SU-DHL-6 (cell line): ENCODE measurements around the gene FASTKD2.

ENCODE experiments used
- H2AFZ ChIP-seq: fragments of 200-600 bp; sonication (generic); 2 replicates; pipeline ENCODE4 v1.6.1; 2014; ENCODE audit warnings: low read depth, mild to moderate bottlenecking, moderate library complexity, mixed read lengths, antibody characterized with exemption, low read length; ENCODE audit not compliant: severe bottlenecking
- H3F3A ChIP-seq: fragments of 200-600 bp; shearing (Covaris generic); 2 replicates; pipeline ENCODE4 v1.6.0; 2016; ENCODE audit warnings: antibody characterized with exemption, mild to moderate bottlenecking; ENCODE audit not compliant: insufficient read depth
- H3K27ac ChIP-seq: fragments of 200-600 bp; sonication (generic); 2 replicates; pipeline ENCODE4 v1.5.1; 2016; ENCODE audit warnings: low read depth, mild to moderate bottlenecking, low read length, moderate library complexity, mixed read lengths
- H3K27me3 ChIP-seq: fragments of 200-600 bp; sonication (generic), shearing (Covaris generic); 2 replicates; pipeline ENCODE4 v1.6.0; 2014; ENCODE audit warnings: mild to moderate bottlenecking, low read length
- H3K36me3 ChIP-seq: fragments of 200-600 bp; sonication (generic); 2 replicates; pipeline ENCODE4 v1.6.1; 2014; ENCODE audit warnings: mild to moderate bottlenecking, low read length, mixed read lengths
- H3K4me2 ChIP-seq: fragments of 300-600, 200-600 bp; shearing (Covaris generic), sonication (generic); 2 replicates; pipeline ENCODE4 v1.6.0; 2014; ENCODE audit warnings: low read length, low read depth, mild to moderate bottlenecking; ENCODE audit not compliant: poor library complexity, severe bottlenecking
- H3K4me3 ChIP-seq: fragments of 200-600 bp; sonication (generic); 2 replicates; pipeline ENCODE4 v1.5.1; 2014; ENCODE audit warnings: antibody characterized with exemption, low read length, mild to moderate bottlenecking, mixed read lengths; ENCODE audit not compliant: insufficient read depth, poor library complexity, severe bottlenecking
- H3K79me2 ChIP-seq: fragments of 200-600 bp; sonication (generic); 2 replicates; pipeline ENCODE4 v1.6.1; 2014; ENCODE audit warnings: mild to moderate bottlenecking, low read length, moderate library complexity; ENCODE audit not compliant: insufficient read depth
- H3K9ac ChIP-seq: fragments of 200-600 bp; sonication (generic); 2 replicates; pipeline ENCODE4 v1.7.0; 2014; ENCODE audit warnings: mild to moderate bottlenecking, low read length
- H3K9me2 ChIP-seq: fragments of 200-600 bp; sonication (generic); replicated peaks from 2 replicates; pipeline ENCODE4 v1.6.1; 2014; ENCODE audit warnings: low read length; ENCODE audit not compliant: insufficient read depth
- H3K9me3 ChIP-seq: fragments of 200-600 bp; sonication (generic); 2 replicates; pipeline ENCODE4 v1.6.1; 2014; ENCODE audit warnings: low read length, mixed read lengths; ENCODE audit not compliant: insufficient read depth
- H4K20me1 ChIP-seq: fragments of 200-600 bp; sonication (generic); 2 replicates; pipeline ENCODE4 v1.6.1; 2014; ENCODE audit warnings: low read depth, mild to moderate bottlenecking, antibody characterized with exemption, low read length, moderate library complexity, mixed read lengths
- CTCF ChIP-seq: fragments of 200-600 bp; sonication (generic); IDR thresholded peaks from one replicate; pipeline ENCODE4 v1.5.1; 2017; ENCODE audit warnings: antibody characterized with exemption, mild to moderate bottlenecking, low read length, moderate library complexity; ENCODE audit not compliant: insufficient read depth, poor library complexity, severe bottlenecking
- EZH2phosphoT487 ChIP-seq: fragments of 200-600 bp; sonication (generic), shearing (Covaris generic); conservative IDR thresholded peaks from 2 replicates; pipeline ENCODE4 v1.6.1; 2018; ENCODE audit warnings: mild to moderate bottlenecking, antibody characterized with exemption, low read length, moderate library complexity, mixed read lengths

The FASTKD2 gene

GRCh38 chr2:206824087-206824618, 58.7 kb downstream of the FASTKD2 start:
- H3K4me3 ChIP-seq = no peak overlapping the region
- H2AFZ ChIP-seq = no peak overlapping the region
- H3K27me3 ChIP-seq = no peaks in the 10 kb centered on the region
- H3K9me3 ChIP-seq = no peaks in the 10 kb centered on the region
- no peaks in the 10 kb centered on the region for H3K9me2 ChIP-seq
- no peaks in the 10 kb centered on the region for H3K36me3 ChIP-seq
- H4K20me1 ChIP-seq = no peaks in the 10 kb centered on the region
- H3F3A ChIP-seq = no peaks in the 10 kb centered on the region
- no peak overlapping the region for H3K27ac ChIP-seq
- no peak overlapping the region for H3K4me2 ChIP-seq
- no peak for TF ChIP-seq EZH2phosphoT487
- no peak for TF ChIP-seq CTCF
- no peak overlapping the region for H3K9ac ChIP-seq
- no peaks in the 10 kb centered on the region for H3K79me2 ChIP-seq

- Histone ChIP-seq H3K79me2 (no peaks in the 10 kb centered on the region), H3K4me3 (no peak overlapping the region), H3K9ac (no peak overlapping the region), H3F3A (no peaks in the 10 kb centered on the region), H3K36me3 (no peaks in the 10 kb centered on the region), H3K9me2 (no peaks in the 10 kb centered on the region), H2AFZ (no peak overlapping the region), H3K9me3 (no peaks in the 10 kb centered on the region), H3K27me3 (no peaks in the 10 kb centered on the region), H3K4me2 (no peak overlapping the region), H3K27ac (no peak overlapping the region), H4K20me1 (no peaks in the 10 kb centered on the region)
- TF ChIP-seq EZH2phosphoT487 (no peak), CTCF (no peak)
These were observed 59.6 kb downstream of the FASTKD2 start for GRCh38 chr2:206824993-206825392.

- H3K9me3 ChIP-seq = peaks cover 5% of the 10 kb centered on the region; the same call in 1 of the 2 replicates
- H3K9me2 ChIP-seq = no peaks in the 10 kb centered on the region
- H3K4me3 ChIP-seq = no peak overlapping the region
- H3K4me2 ChIP-seq = no peak overlapping the region
- no peak for TF ChIP-seq CTCF
- no peak overlapping the region for H2AFZ ChIP-seq
- H4K20me1 ChIP-seq = no peaks in the 10 kb centered on the region
- no peak overlapping the region for H3K9ac ChIP-seq
- H3K79me2 ChIP-seq = no peaks in the 10 kb centered on the region
- no peaks in the 10 kb centered on the region for H3K27me3 ChIP-seq
- no peaks in the 10 kb centered on the region for H3F3A ChIP-seq
- no peak overlapping the region for H3K27ac ChIP-seq
- H3K36me3 ChIP-seq = no peaks in the 10 kb centered on the region
These were observed 66.1 kb downstream of the FASTKD2 start for GRCh38 chr2:206831442-206831995.
